Tibial nerve (tissue), 4 donors: Measurements from ENCODE around the gene NFKBIL1. TPM values are rescaled to one million over a fixed set of nuclear protein-coding genes. Genes with fewer than 3 reads are reported as not detected.

Experiments
- DNase-seq, 2 donors: peaks; one replicate each; pipeline ENCODE4 v3.0.0-alpha.2; 2019; ENCODE audit warnings: low spot score in 2 of 2
- H3K27ac ChIP-seq, 4 donors: fragments of 200-600 bp; sonication (generic) in 3 of 4; one replicate each; pipeline ENCODE4 v1.5.1; 2017 to 2019; ENCODE audit warnings: mild to moderate bottlenecking in 1 of 4
- H3K27me3 ChIP-seq, 2 donors: fragments of 200-600 bp; sonication (generic) in 1 of 2; one replicate each; pipeline versions ENCODE4 v1.5.1 to v1.6.0; 2017 to 2019
- H3K36me3 ChIP-seq, 3 donors: fragments of 200-600 bp; sonication (generic); one replicate each; pipeline ENCODE4 v1.5.1; 2018 to 2019
- H3K4me1 ChIP-seq, 4 donors: fragments of 200-600 bp; sonication (generic) in 3 of 4; one replicate each; pipeline ENCODE4 v1.5.1; 2017 to 2019
- H3K4me3 ChIP-seq, 4 donors: fragments of 200-600 bp; sonication (generic) in 3 of 4; one replicate each; pipeline ENCODE4 v1.5.1; 2017 to 2019; ENCODE audit warnings: mild to moderate bottlenecking in 1 of 4, moderate library complexity in 1 of 4
- H3K9me3 ChIP-seq, 4 donors: fragments of 200-600 bp; sonication (generic) in 3 of 4; one replicate each; pipeline ENCODE4 v1.5.1; 2017 to 2019
- CTCF ChIP-seq, 5 experiments: fragments of 200-600 bp in 3 of 5; fragments of 450-650 bp in 2 of 5; sonication (generic) in 3 of 5; IDR thresholded peaks; one replicate each; pipeline ENCODE4 v1.5.1; 2016 to 2019; ENCODE audit warnings: antibody characterized with exemption in 5 of 5, mild to moderate bottlenecking in 3 of 5, moderate library complexity in 2 of 5
- EP300 ChIP-seq, 2 donors: sonication (generic); formaldehyde crosslinking; IDR thresholded peaks; one replicate each; pipeline ENCODE4 v1.6.1; 2017; ENCODE audit warnings: antibody characterized with exemption in 2 of 2, mild to moderate bottlenecking in 1 of 2
- POLR2A ChIP-seq, 2 donors: fragments of 450-650 bp; IDR thresholded peaks; one replicate each; pipeline ENCODE4 v1.6.1; 2017; ENCODE audit warnings: antibody characterized with exemption in 2 of 2, mild to moderate bottlenecking in 2 of 2, moderate library complexity in 2 of 2
- WGBS, 2 donors: methylation state at CpG; one replicate each; pipeline ENCODE4 v1.1.5; 2018; 5-methylcytosine and 5-hydroxymethylcytosine counted together
- total RNA-seq, 4 donors: library from RNA; depleted of rRNA; stranded (reverse); fragments of >200 nt; gene quantifications; one replicate each; pipeline ENCODE4 v1.1.0, GENCODE V29; 2016

NFKBIL1 gene
- total RNA-seq, 4 donors from 2014 or later: 26.2 to 30.2 (median 27.7) TPM

- Histone ChIP-seq H3K4me3 (no peak overlapping the region), H3K4me1 (peaks cover 0 to 9% (median 0%) of the 10 kb centered on the region in 4 donors), H3K27ac (no peak overlapping the region), H3K36me3 (no peaks in the 10 kb centered on the region), H3K9me3 (no peaks in the 10 kb centered on the region), H3K27me3 (peaks cover 0 to 6% of the 10 kb centered on the region in 2 donors)
- DNase-seq: no peak
- no peak for TF ChIP-seq EP300 (IDR thresholded peaks at IDR 0.05)
- TF ChIP-seq POLR2A (IDR thresholded peaks at IDR 0.05): no peak
- WGBS, 2 donors: 82 to 90% methylated on average over 1 of the region's 1 CpG
These were observed 22.6 kb downstream of the NFKBIL1 start for GRCh38 chr6:31569861-31570536.

DNA sequence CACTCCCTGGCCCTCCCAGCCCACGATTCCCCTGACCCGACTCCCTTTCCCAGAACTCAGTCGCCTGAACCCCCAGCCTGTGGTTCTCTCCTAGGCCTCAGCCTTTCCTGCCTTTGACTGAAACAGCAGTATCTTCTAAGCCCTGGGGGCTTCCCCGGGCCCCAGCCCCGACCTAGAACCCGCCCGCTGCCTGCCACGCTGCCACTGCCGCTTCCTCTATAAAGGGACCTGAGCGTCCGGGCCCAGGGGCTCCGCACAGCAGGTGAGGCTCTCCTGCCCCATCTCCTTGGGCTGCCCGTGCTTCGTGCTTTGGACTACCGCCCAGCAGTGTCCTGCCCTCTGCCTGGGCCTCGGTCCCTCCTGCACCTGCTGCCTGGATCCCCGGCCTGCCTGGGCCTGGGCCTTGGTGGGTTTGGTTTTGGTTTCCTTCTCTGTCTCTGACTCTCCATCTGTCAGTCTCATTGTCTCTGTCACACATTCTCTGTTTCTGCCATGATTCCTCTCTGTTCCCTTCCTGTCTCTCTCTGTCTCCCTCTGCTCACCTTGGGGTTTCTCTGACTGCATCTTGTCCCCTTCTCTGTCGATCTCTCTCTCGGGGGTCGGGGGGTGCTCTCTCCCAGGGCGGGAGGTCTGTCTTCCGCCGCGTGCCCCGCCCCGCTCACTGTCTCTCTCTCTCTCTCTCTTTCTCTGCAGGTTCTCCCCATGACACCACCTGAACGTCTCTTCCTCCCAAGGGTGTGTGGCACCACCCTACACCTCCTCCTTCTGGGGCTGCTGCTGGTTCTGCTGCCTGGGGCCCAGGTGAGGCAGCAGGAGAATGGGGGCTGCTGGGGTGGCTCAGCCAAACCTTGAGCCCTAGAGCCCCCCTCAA is 24.9 kb downstream of the NFKBIL1 start, which contains the start of gene LTA:
Gene LTA (plus strand): TSS at position 249 of the 871 bp plus-strand sequence. CDS start 454 bp downstream, at position 703.
- peaks cover 0 to 6% of the 10 kb centered on the region in 2 donors for H3K27me3 ChIP-seq
- no peak for TF ChIP-seq EP300 (IDR thresholded peaks at IDR 0.05)
- no peak for TF ChIP-seq CTCF (IDR thresholded peaks at IDR 0.05)
- no peak for TF ChIP-seq POLR2A (IDR thresholded peaks at IDR 0.05)
- H3K4me3 ChIP-seq: peak within 1 kb of the TSS in 1 of 4 donors; percentile 29
- H3K27ac ChIP-seq: peak within 1 kb of the TSS in 1 of 4 donors; percentile 79
- H3K9me3 ChIP-seq: no peaks in the 10 kb centered on the region
- 82 to 83% methylated on average over 27 of the region's 27 CpGs for WGBS, 2 donors
- no peaks in the 10 kb centered on the region for H3K36me3 ChIP-seq
- peaks cover 0 to 11% (median 0%) of the 10 kb centered on the region in 4 donors for H3K4me1 ChIP-seq
- no peak for DNase-seq

DNA sequence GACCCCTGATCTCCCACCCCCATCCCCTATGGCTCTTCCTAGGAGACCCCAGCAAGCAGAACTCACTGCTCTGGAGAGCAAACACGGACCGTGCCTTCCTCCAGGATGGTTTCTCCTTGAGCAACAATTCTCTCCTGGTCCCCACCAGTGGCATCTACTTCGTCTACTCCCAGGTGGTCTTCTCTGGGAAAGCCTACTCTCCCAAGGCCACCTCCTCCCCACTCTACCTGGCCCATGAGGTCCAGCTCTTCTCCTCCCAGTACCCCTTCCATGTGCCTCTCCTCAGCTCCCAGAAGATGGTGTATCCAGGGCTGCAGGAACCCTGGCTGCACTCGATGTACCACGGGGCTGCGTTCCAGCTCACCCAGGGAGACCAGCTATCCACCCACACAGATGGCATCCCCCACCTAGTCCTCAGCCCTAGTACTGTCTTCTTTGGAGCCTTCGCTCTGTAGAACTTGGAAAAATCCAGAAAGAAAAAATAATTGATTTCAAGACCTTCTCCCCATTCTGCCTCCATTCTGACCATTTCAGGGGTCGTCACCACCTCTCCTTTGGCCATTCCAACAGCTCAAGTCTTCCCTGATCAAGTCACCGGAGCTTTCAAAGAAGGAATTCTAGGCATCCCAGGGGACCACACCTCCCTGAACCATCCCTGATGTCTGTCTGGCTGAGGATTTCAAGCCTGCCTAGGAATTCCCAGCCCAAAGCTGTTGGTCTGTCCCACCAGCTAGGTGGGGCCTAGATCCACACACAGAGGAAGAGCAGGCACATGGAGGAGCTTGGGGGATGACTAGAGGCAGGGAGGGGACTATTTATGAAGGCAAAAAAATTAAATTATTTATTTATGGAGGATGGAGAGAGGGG is 26.1 kb downstream of the NFKBIL1 start:
- no peaks in the 10 kb centered on the region for H3K36me3 ChIP-seq
- no peak overlapping the region for H3K4me3 ChIP-seq
- H3K27ac ChIP-seq: peak overlapping the region in 1 of 4 donors; percentile 79
- no peak for TF ChIP-seq CTCF (IDR thresholded peaks at IDR 0.05)
- no peak for TF ChIP-seq POLR2A (IDR thresholded peaks at IDR 0.05)
- TF ChIP-seq EP300 (IDR thresholded peaks at IDR 0.05): no peak
- no peak for DNase-seq
- no peaks in the 10 kb centered on the region for H3K9me3 ChIP-seq
- H3K4me1 ChIP-seq: peaks cover 0 to 11% (median 0%) of the 10 kb centered on the region in 4 donors
- H3K27me3 ChIP-seq: peaks cover 0 to 6% of the 10 kb centered on the region in 2 donors
- WGBS, 2 donors: 81 to 84% methylated on average over 9 of the region's 9 CpGs

DNA sequence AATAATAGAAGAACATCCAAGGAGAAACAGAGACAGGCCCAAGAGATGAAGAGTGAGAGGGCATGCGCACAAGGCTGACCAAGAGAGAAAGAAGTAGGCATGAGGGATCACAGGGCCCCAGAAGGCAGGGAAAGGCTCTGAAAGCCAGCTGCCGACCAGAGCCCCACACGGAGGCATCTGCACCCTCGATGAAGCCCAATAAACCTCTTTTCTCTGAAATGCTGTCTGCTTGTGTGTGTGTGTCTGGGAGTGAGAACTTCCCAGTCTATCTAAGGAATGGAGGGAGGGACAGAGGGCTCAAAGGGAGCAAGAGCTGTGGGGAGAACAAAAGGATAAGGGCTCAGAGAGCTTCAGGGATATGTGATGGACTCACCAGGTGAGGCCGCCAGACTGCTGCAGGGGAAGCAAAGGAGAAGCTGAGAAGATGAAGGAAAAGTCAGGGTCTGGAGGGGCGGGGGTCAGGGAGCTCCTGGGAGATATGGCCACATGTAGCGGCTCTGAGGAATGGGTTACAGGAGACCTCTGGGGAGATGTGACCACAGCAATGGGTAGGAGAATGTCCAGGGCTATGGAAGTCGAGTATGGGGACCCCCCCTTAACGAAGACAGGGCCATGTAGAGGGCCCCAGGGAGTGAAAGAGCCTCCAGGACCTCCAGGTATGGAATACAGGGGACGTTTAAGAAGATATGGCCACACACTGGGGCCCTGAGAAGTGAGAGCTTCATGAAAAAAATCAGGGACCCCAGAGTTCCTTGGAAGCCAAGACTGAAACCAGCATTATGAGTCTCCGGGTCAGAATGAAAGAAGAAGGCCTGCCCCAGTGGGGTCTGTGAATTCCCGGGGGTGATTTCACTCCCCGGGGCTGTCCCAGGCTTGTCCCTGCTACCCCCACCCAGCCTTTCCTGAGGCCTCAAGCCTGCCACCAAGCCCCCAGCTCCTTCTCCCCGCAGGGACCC is 27.0 kb downstream of the NFKBIL1 start:
- peaks cover 0 to 8% (median 0%) of the 10 kb centered on the region in 4 donors for H3K4me1 ChIP-seq
- no peak overlapping the region for H3K27ac ChIP-seq
- H3K9me3 ChIP-seq: no peaks in the 10 kb centered on the region
- DNase-seq: no peak
- H3K36me3 ChIP-seq: no peaks in the 10 kb centered on the region
- no peak for TF ChIP-seq CTCF (IDR thresholded peaks at IDR 0.05)
- TF ChIP-seq POLR2A (IDR thresholded peaks at IDR 0.05): no peak
- no peak for TF ChIP-seq EP300 (IDR thresholded peaks at IDR 0.05)
- 76 to 79% methylated on average over 14 of the region's 14 CpGs for WGBS, 2 donors
- peaks cover 0 to 2% of the 10 kb centered on the region in 2 donors for H3K27me3 ChIP-seq
- H3K4me3 ChIP-seq: no peak overlapping the region
